ENCODE results near the gene MMP24. TPM values are rescaled to one million over a fixed set of nuclear protein-coding genes. Genes with fewer than 3 reads are reported as not detected.
A peak's percentile ranks its signal among the peaks of the same experiment; 100 is the strongest.

Gene MMP24
- total and polyA plus RNA-seq, 2 of the 13 experiments (the other 11 are each of a cell fraction or from before 2014, with no cell fraction given): 0.29 to 0.35 TPM

- TF ChIP-seq ZNF318 (CRISPR knock-in tag; IDR thresholded peaks at IDR 0.05) (0 out of 2 replicates have a peak, but pooled peaks have one; percentile 62), RBM22 (optimal IDR thresholded peaks at IDR 0.05; ENCODE audit: low read length) (peak; percentile 36), ZNF275 (CRISPR knock-in tag; IDR thresholded peaks at IDR 0.05; ENCODE audit: borderline replicate concordance) (no peak), ZSCAN30 (CRISPR knock-in tag; IDR thresholded peaks at IDR 0.05) (no peak), ATF2 (CRISPR knock-in tag; IDR thresholded peaks at IDR 0.05) (no peak), POLR2A (IDR thresholded peaks at IDR 0.05; ENCODE audit: insufficient read depth in 1 of 2, low read depth in 2 of 2, low read length in 2 of 2) (peak in 1 of 2 experiments; percentile 46; a peak in 2 of 4 replicates), PAF1 (CRISPR knock-in tag; IDR thresholded peaks at IDR 0.05) (peak; percentile 92), CREB1 (IDR thresholded peaks at IDR 0.05) (no peak), CREB1 (CRISPR knock-in tag; IDR thresholded peaks at IDR 0.05) (no peak), XRCC5 (optimal IDR thresholded peaks at IDR 0.05; ENCODE audit: low read length) (no peak), SRSF1 (optimal IDR thresholded peaks at IDR 0.05; ENCODE audit: low read depth, low read length) (no peak), U2AF2 (IDR thresholded peaks at IDR 0.05; ENCODE audit: low read depth, low read length) (no peak), MIXL1 (CRISPR knock-in tag; IDR thresholded peaks at IDR 0.05) (no peak), ZNF232 (CRISPR knock-in tag; IDR thresholded peaks at IDR 0.05; ENCODE audit: borderline replicate concordance) (no peak)
Measured at GRCh38 chr20:35277127-35277526, 50.6 kb downstream of the MMP24 start (continued).

Data from HepG2 (cell line).